Natural killer cell (primary cell): ENCODE results near the gene BRF1. TPM values are rescaled to one million over a fixed set of nuclear protein-coding genes. Genes with fewer than 3 reads are reported as not detected.

Experiments
- ATAC-seq, 3 donors: fragments of 150-1000 bp in 2 of 3; fragments of 200-7000 bp in 1 of 3; cut with Tn5 transposase; 1 replicate in 1 of 3; 2 replicates in 2 of 3; pipeline ENCODE4 v1.10.0; 2021; ENCODE audit warnings: mild to moderate bottlenecking in 2 of 3, moderate library complexity in 2 of 3
- DNase-seq, 2 donors: peaks; one replicate each; pipeline versions ENCODE4 v3.0.0 to v3.0.0-alpha.2; 2013 to 2021; ENCODE audit warnings: mixed read lengths in 1 of 2
- H3K27ac ChIP-seq: one replicate; pipeline ENCODE4 v1.5.1; 2013; ENCODE audit warnings: mild to moderate bottlenecking, low read length
- H3K27me3 ChIP-seq: one replicate; pipeline ENCODE4 v1.6.1; 2013; ENCODE audit warnings: low read length; ENCODE audit not compliant: control insufficient read depth, insufficient read depth
- H3K36me3 ChIP-seq: one replicate; pipeline ENCODE4 v1.6.1; 2013; ENCODE audit warnings: low read length; ENCODE audit not compliant: control insufficient read depth, insufficient read depth
- H3K4me1 ChIP-seq: one replicate; pipeline ENCODE4 v1.6.1; 2013; ENCODE audit warnings: low read length; ENCODE audit not compliant: control insufficient read depth, insufficient read depth
- H3K4me3 ChIP-seq: one replicate; pipeline ENCODE4 v1.5.1; 2013; ENCODE audit warnings: low read length
- H3K9me3 ChIP-seq: one replicate; pipeline ENCODE4 v1.6.1; 2013; ENCODE audit warnings: low read length; ENCODE audit not compliant: control insufficient read depth, insufficient read depth
- H3K27ac Mint-ChIP-seq, 2 donors: one replicate each; pipeline ENCODE4 v1.8.0; 2022; ENCODE audit warnings: mild to moderate bottlenecking in 2 of 2, mixed read lengths in 2 of 2, moderate library complexity in 1 of 2
- H3K27me3 Mint-ChIP-seq, 2 donors: one replicate each; pipeline ENCODE4 v1.8.0; 2022; ENCODE audit warnings: low read depth in 2 of 2, mixed read lengths in 2 of 2
- H3K36me3 Mint-ChIP-seq: one replicate; pipeline ENCODE4 v1.8.0; 2022; ENCODE audit warnings: mixed read lengths
- H3K4me1 Mint-ChIP-seq, 2 donors: one replicate each; pipeline ENCODE4 v1.8.0; 2022; ENCODE audit warnings: mixed read lengths in 2 of 2
- H3K4me3 Mint-ChIP-seq: one replicate; pipeline ENCODE4 v1.8.0; 2022; ENCODE audit warnings: mild to moderate bottlenecking, moderate library complexity, mixed read lengths
- H3K9me3 Mint-ChIP-seq, 2 donors: one replicate each; pipeline ENCODE4 v1.8.0; 2022; ENCODE audit warnings: mixed read lengths in 2 of 2
- CTCF ChIP-seq: fragments of 200-600 bp; IDR thresholded peaks from one replicate; pipeline ENCODE4 v1.8.0; 2022; ENCODE audit warnings: antibody characterized with exemption
- WGBS: methylation state at CpG from one replicate; pipeline ENCODE4 v1.1.7; 2013; ENCODE audit warnings: missing lambda C conversion rate; ENCODE audit not compliant: insufficient coverage; 5-methylcytosine and 5-hydroxymethylcytosine counted together
- intact Hi-C: fragments of 100-400 bp; cut with micrococcal nuclease; formaldehyde crosslinking; loops from one replicate; pipeline ENCODE4 v1.14.2; 2022
- total RNA-seq, 4 donors: library from RNA; stranded (reverse); fragments of 120-200 nt in 1 of 4; gene quantifications; one replicate each; pipeline versions ENCODE4 v1.2.3 to v1.2.4, GENCODE V29; 2013 to 2022

BRF1 gene
- total RNA-seq, 3 donors from 2014 or later (not counting 1 experiment from before 2014, with no cell fraction given): 82.4 to 92.7 (median 87.4) TPM

- Mint-ChIP-seq H3K36me3 (no peaks in the 10 kb centered on the region), H3K27me3 (no peaks in the 10 kb centered on the region), H3K4me1 (peaks cover 24 to 27% of the 10 kb centered on the region in 2 donors), H3K27ac (peak overlapping the region; percentile 80 to 86), H3K4me3 (no peak overlapping the region), H3K9me3 (no peaks in the 10 kb centered on the region)
- peaks cover 12% of the 10 kb centered on the region for H3K4me1 ChIP-seq
- intact Hi-C loops: no loop called here
- peak in 1 of 3 donors; percentile 47 for ATAC-seq
- DNase-seq: no peak
- peaks cover 5% of the 10 kb centered on the region for H3K36me3 ChIP-seq
- no peaks in the 10 kb centered on the region for H3K9me3 ChIP-seq
- no peaks in the 10 kb centered on the region for H3K27me3 ChIP-seq
- H3K27ac ChIP-seq: peak overlapping the region; percentile 80
- 88% methylated on average over 15 of the region's 16 CpGs for WGBS
- no peak overlapping the region for H3K4me3 ChIP-seq
- no peak for TF ChIP-seq CTCF
Measured at GRCh38 chr14:105275267-105275946, 25.4 kb downstream of the BRF1 start.

GRCh38 chr14:105274637-105275036 lies 26.2 kb downstream of the BRF1 start:
- ATAC-seq: no peak

GRCh38 chr14:105273062-105273461 lies 27.7 kb downstream of the BRF1 start:
- DNase-seq (no peak), ATAC-seq (no peak)
- H3K9me3 Mint-ChIP-seq: no peaks in the 10 kb centered on the region
- 92% methylated on average over 12 of the region's 12 CpGs for WGBS
- Histone ChIP-seq H3K4me3 (no peak overlapping the region), H3K4me1 (peaks cover 12% of the 10 kb centered on the region), H3K9me3 (no peaks in the 10 kb centered on the region), H3K27ac (no peak overlapping the region), H3K27me3 (no peaks in the 10 kb centered on the region), H3K36me3 (peaks cover 5% of the 10 kb centered on the region)
- no peaks in the 10 kb centered on the region for H3K36me3 Mint-ChIP-seq
- H3K27me3 Mint-ChIP-seq: no peaks in the 10 kb centered on the region
- intact Hi-C loops: no loop called here
- peaks cover 24 to 33% of the 10 kb centered on the region in 2 donors for H3K4me1 Mint-ChIP-seq
- H3K4me3 Mint-ChIP-seq: no peak overlapping the region
- no peak for TF ChIP-seq CTCF
- H3K27ac Mint-ChIP-seq: no peak overlapping the region

More at GRCh38 chr14:105274637-105275036, 26.2 kb downstream of the BRF1 start:
- Mint-ChIP-seq H3K27me3 (no peaks in the 10 kb centered on the region), H3K9me3 (no peaks in the 10 kb centered on the region), H3K4me1 (peaks cover 24 to 27% of the 10 kb centered on the region in 2 donors), H3K36me3 (no peaks in the 10 kb centered on the region), H3K4me3 (no peak overlapping the region), H3K27ac (peak overlapping the region in 1 of 2 donors; percentile 86)
- no peak for DNase-seq
- 96% methylated on average over 6 of the region's 6 CpGs for WGBS
- H3K36me3 ChIP-seq: peaks cover 5% of the 10 kb centered on the region
- no peaks in the 10 kb centered on the region for H3K27me3 ChIP-seq
- H3K4me1 ChIP-seq: peaks cover 12% of the 10 kb centered on the region
- intact Hi-C loops: no loop called here
- TF ChIP-seq CTCF: no peak
- H3K9me3 ChIP-seq: no peaks in the 10 kb centered on the region
- no peak overlapping the region for H3K4me3 ChIP-seq
- peak overlapping the region; percentile 80 for H3K27ac ChIP-seq

- H3K27me3 Mint-ChIP-seq: no peaks in the 10 kb centered on the region
- Histone ChIP-seq H3K4me1 (peaks cover 10% of the 10 kb centered on the region), H3K4me3 (no peak overlapping the region), H3K27me3 (no peaks in the 10 kb centered on the region), H3K9me3 (no peaks in the 10 kb centered on the region), H3K36me3 (peaks cover 5% of the 10 kb centered on the region), H3K27ac (no peak overlapping the region)
- 94% methylated on average over 15 of the region's 15 CpGs for WGBS
- H3K36me3 Mint-ChIP-seq: no peaks in the 10 kb centered on the region
- DNase-seq (no peak), ATAC-seq (no peak)
- TF ChIP-seq CTCF: no peak
- no peak overlapping the region for H3K4me3 Mint-ChIP-seq
- intact Hi-C loops: no loop called here
- H3K9me3 Mint-ChIP-seq: no peaks in the 10 kb centered on the region
- no peak overlapping the region for H3K27ac Mint-ChIP-seq
- H3K4me1 Mint-ChIP-seq: peaks cover 24 to 33% of the 10 kb centered on the region in 2 donors
Measured at GRCh38 chr14:105272623-105273022, 28.2 kb downstream of the BRF1 start.
